NCI-H2081 (cell line): Measurements from ENCODE around the gene PLEK2.
A peak's percentile ranks its signal among the peaks of the same experiment; 100 is the strongest.
"Not testable (repeated sequence)": the region's sequence is repeated elsewhere in the genome, so short reads cannot be mapped to it uniquely, and the experiment has no call there.

Experiments
- DNase-seq, 2 experiments: peaks; one replicate each; lab custom pipeline; 2025; lab: John Stamatoyannopoulos, UW

Gene PLEK2

DNA sequence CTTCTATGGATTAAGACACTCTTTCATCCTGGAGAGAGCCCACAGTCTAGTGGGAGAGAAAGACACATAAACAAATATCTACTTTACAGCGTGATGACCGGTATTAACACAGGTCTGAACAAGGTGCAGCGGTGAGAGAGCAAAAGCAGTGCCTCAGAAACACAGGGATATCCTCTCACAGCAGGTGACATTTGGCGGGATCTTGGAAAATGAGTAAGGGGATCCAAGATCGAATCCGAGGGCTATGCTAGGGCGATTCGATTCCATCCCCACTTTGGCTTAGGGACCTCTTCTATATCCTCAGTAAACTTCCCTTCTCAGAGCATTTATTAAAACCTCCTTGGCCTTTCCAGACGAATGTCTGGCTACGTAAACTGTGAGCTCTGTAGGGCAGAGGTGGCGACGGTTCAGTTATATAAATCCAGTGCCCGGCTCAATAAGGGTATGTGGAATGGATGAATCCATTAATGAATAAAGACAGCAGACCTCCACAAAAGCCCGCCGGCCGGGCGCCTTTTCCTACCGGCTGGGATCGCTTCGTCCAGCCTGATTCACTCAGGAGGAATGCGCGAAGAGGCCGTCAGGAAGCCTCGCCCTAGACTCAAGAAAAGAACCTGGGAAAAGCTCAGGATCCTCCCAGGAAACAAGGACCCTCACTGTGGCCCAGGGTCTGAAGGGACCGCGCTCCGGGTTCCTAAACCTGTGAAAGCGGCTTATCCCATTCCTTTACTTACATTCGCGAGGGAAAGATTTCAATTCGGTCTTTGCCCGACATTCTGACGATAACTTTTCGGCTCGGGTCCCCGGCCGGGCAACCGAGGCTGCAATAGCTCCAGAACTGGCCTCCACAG is 52.8 kb downstream of the PLEK2 start:
- peak; percentile 21 to 38 for DNase-seq

DNA sequence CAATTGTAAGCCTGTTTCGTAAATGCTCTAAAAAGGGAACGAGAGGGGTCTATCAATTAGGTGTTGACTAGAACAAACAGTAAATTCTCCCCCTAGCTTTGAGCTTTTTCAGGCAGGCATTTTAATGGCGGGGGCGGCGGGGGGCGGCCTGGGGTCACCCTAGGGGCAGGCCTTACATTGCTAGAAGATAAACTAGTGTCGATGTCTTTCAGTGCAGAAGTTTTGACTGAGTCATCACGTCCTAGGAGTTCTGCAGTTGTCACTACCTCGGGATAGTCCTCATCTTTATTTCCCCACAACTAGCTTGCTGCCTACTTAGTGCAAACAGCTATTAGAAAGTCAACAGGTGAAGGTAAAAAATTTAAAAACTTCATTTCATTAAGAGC is 54.0 kb downstream of the PLEK2 start:
- DNase-seq = no peak

DNA sequence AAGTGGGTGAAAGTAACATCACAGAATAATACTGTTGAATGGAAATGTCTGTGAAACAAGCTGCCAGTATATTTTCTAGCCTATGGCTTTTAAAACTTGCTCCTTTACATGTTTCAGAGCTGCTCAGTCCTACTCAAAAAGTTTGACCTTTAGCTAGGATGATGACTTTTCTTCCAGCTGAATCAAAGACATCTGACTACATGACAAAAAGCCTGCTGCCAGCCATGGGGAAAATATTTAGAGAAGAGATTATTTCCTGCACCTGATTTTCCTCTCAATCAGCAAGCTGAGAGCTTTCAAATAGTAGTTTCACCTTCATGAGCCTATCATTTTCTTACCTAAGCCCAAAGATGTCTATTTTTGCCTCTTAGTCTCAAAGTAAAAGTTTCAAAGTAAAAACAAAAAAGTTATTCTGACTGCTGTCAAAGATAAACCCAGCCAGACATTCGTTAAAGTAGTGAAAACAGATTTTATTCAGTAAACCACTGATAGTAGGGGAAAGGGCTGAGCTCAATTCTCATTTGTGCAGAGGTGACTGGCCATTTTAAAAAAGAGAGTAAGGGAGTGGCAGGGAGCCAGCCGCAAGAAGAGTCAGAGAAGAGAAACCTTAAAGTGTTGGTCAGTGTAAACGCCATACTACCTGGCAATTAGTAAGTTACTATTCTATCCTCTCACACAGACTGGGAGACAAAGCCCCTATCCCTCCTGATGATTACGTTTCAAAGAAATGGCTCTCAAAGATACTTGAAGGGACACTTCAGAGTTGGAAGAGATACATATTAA is 54.6 kb downstream of the PLEK2 start:
- DNase-seq = no peak

DNA sequence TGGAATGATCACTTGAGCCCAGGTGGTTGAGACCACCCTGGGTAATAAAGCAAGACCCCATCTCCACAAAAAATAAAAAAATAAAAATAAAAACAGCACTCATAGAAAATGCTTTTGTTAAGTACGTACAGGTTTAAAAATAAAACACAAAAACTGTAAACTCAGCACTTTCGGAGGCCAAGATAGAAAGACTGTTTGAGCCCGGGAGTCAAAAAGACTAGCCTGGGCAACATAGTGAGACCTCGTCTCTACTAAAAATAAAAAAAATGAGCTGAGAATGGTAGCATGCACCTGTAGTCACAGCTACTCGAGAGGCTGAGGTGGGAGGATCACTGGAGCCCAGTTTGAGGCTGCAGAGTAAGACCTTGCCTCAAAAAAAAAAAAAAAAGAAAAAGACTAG is 59.9 kb downstream of the PLEK2 start:
- DNase-seq = no peak

DNA sequence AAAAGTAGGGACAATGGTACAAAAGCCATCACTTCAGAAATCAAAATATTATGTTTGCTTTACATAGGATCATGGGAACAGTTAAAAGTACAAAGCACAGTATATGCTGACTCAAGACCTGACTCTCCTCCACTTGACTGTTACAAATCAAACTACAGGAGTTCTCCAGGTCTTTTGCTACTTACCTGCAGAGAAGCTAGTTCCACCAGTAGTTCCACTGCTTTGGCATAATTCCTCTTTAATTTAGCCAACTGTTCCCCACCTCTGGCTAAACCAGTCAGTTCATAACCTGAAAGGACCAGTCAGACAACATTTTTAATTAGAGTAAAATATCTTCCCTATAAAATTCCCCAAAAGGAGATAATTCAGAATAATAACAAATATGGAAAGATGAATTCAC is 66.4 kb downstream of the PLEK2 start:
- DNase-seq = no peak

DNA sequence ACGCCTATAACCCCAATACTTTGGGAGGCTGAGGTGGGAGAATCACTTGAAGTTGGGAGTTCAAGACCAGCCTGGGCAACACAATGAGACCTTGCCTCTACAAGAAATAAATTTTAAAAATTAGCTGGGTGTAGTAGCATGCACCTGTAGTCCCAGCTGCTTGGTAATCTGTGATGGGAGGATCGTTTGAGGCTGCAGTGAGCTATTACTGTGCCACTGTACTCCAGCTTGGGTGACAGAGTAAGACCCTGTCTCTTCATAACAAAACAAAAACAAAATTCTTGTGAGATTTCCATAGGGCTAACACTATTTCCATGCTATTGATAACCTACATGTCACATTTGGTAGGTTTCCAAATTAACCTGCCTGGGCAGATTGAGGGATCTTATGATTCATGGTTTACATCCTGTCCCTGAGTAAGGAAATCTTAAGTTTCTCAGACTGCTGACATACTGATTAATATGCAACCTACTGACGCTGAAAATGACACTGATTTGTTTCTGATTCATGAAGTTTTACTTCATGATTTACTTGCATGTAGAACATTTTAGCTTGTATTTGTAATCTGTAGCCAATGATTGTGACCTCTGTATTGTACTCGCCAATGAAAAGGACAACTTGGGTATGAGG is 68.2 kb downstream of the PLEK2 start:
- no peak for DNase-seq

DNA sequence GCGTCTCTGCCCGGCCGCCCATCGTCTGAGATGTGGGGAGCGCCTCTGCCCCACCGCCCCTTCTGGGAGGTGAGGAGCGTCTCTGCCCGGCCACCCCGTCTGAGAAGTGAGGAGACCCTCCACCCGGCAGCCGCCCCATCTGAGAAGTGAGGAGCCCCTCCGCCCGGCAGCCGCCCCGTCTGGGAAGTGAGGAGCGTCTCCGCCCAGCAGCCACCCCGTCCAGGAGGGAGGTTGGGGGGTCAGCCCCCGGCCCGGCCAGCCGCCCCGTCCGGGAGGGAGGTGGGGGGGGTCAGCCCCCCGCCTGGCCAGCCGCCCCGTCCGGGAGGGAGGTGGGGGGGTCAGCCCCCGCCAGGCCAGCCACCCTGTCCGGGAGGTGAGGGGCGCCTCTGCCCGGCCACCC is 70.7 kb downstream of the PLEK2 start:
- DNase-seq = not testable (repeated sequence)
